Measurements from ENCODE around the gene AGAP1.

The AGAP1 gene

DNA sequence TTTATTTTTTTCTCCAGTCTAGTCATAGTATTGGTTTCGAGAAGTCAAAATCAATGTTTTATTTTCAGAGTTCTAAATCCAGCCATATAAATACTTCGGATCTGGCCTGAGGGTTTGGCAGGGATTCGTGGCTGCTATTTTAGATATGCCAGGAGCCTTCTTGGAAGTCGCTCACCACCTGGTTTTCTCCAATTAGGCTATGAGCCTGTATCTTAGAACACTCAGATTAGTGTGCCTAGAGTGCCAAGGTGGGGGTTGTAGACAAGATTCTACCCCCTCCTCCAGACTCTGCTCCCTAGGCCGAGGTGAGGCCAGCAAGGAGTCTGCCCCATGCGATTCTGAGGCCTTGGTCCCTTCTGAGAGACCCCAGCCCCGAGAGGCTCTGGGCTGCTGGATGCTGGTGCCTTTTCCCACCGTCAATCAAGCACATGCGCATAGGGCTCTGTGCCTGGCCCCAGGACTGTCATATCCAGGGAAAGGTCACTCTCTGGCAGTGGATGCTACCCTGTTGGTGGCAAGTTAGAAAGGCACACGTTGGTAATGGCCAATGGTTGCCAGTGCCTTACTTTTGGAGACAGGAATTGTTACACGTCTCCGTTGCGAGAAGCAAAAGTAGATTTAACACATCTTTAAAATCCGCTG, 197.1 kb downstream of the AGAP1 start:
- DNase-seq (ENCODE audit: low read depth), result no peak

- DNase-seq (ENCODE audit: low read depth), result no peak
Measured at GRCh38 chr2:235692076-235692475, 198.2 kb downstream of the AGAP1 start.

GRCh38 chr2:235692671-235693171, 198.9 kb downstream of the AGAP1 start:
- DNase-seq (ENCODE audit: low read depth), result no peak

GRCh38 chr2:235693279-235693678, 199.4 kb downstream of the AGAP1 start:
- DNase-seq (ENCODE audit: low read depth), result no peak

GRCh38 chr2:235694721-235695601, 201.1 kb downstream of the AGAP1 start:
- no peak for DNase-seq (ENCODE audit: low read depth)

DNA sequence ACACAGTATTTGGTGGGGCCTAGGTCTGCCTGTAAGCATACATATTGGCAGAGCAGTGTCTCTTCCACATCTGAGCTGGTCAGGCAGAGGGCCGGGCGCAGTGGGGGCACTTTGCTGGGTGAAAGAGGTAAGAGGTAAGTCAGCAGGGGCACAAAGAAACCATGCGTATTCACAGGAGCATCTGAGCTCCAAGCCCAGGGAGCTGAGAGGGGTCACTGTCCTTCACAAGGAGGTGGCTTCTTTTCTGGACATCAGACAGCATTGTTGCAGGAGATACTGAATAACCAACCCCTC, 201.7 kb downstream of the AGAP1 start:
- no peak for DNase-seq (ENCODE audit: low read depth)

DNA sequence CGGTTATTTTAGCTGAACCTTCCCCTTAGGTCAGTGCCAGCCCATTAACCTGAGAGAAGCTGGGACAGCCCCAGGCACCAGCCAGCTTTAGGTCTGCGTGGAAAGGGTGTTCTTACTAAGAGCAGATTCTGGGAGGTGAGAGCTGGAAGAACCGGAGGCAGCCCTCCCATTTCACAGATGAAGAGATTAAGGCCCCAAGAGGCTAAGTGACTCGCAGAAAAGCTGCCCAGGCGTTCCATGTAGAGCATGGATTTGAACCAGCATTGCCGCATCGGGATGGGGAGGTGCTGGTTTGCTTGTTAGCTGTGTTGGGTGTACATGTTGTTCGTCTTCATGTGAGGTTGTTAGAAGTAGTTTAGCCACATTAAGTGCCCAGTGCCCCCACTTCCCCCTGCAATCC, 203.2 kb downstream of the AGAP1 start:
- DNase-seq (ENCODE audit: low read depth), result no peak

- DNase-seq (ENCODE audit: low read depth), result no peak
Measured at GRCh38 chr2:235698028-235698427, 204.2 kb downstream of the AGAP1 start.

- DNase-seq (ENCODE audit: low read depth), result no peak
Measured at GRCh38 chr2:235698491-235698890, 204.6 kb downstream of the AGAP1 start.

- DNase-seq (ENCODE audit: low read depth), result no peak
Measured at GRCh38 chr2:235699576-235699975, 205.7 kb downstream of the AGAP1 start.

DNA sequence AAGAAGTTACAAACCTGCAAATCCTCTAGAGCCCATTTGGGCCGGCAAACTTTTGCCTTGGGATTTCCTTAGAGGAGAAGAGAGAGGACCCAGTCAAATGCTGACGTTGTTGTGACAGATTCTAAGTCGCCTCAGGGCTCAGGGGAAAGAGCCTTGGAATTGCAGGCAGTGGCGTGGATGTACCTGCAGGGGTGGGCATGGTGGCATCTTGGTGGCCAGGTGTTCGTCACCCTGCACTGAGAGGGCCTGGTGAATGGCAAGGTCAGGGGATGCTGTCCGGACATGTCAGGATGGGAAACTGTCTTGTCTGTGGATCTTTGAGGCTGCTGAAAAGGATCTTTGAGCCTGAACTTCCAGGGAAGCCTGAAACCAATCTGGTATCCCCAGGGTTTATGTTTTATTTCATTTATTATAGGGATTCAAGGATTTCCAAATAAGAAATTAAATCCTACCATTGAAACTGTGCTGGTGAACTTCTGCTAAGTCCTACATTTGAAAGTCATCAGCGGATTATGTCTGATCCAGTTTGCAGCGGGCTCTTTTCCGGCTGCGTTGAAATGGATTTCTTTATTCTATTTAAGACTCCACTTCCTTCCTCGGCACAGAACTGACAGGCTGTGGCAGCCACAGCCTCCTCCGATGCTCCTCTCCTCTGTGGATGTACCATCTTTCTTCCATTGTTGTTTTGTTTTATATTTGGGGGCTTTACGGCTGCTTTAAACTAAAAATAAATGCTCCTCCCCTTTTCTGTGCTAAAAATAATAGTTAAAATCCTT, 207.6 kb downstream of the AGAP1 start:
- no peak for DNase-seq (ENCODE audit: low read depth)

- DNase-seq (ENCODE audit: low read depth), result no peak
Measured at GRCh38 chr2:235702186-235702585, 208.3 kb downstream of the AGAP1 start.

DNA sequence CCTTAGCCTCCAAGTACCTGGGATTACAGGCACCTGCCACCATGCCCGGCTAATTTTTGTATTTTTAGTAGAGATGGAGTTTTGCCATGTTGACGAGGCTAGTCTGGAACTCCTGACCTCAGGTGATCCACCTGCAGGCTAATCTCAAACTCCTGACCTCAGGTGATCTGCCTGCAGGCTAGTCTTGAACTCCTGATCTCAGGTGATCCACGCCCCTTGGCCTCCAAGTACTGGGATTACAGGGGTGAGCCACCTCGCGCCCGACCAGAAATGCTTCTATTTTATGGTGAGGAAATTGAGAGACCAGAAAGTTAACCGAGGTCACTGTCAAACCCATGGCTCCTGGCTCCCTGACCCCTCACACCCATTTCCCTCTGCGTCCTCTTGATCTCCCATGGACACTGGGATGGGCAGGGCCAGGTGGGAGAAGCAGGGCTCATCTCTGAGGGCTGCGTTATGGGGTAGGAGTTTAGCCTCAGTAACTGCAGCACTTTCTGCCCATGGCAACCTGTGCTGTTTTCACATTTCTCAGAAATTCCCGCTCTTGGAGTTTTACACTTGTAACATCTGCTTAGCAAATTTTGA, 210.0 kb downstream of the AGAP1 start:
- no peak for DNase-seq (ENCODE audit: low read depth)

GRCh38 chr2:235705296-235705695, 211.5 kb downstream of the AGAP1 start:
- DNase-seq (ENCODE audit: low read depth), result no peak

- no peak for DNase-seq (ENCODE audit: low read depth)
Measured at GRCh38 chr2:235706506-235706905, 212.7 kb downstream of the AGAP1 start.

GRCh38 chr2:235707411-235708096, 213.7 kb downstream of the AGAP1 start:
- DNase-seq (ENCODE audit: low read depth), result no peak

DNA sequence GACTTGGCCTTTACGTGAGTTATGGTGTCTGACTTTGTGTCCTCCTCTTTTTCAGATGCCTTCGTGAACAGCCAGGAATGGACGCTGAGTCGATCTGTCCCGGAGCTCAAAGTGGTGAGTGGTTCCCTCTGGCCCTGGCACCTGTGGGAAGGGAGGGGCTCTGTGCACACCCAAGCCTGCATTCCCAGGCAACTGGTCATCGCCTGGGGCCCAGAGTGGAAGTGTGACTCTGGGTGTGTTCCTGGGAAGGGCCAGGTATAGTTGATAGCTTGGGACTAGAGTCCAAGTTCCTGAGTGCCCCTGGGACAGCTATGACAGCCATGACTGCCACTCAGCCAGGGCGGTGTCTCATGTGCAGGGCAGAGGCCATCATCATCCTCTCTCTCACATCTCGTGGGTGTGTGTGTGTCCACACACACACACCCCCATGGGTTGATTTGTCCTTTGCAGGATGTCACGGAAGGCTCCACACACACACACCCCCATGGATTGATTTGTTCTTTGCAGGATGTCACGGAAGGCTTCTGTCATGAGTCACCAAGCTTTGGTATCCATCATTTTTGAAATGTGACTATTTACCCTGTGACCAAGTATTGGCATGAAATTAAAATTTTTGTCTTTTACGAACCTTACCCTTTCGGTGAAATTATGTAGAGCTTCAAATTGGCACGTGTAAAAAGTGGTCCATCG, 215.4 kb downstream of the AGAP1 start:
- DNase-seq (ENCODE audit: low read depth), result peak; percentile 58

- DNase-seq (ENCODE audit: low read depth), result no peak
Measured at GRCh38 chr2:235709969-235710879, 216.4 kb downstream of the AGAP1 start.

- DNase-seq (ENCODE audit: low read depth), result no peak
Measured at GRCh38 chr2:235710933-235711332, 217.1 kb downstream of the AGAP1 start.

GRCh38 chr2:235711527-235711926, 217.7 kb downstream of the AGAP1 start:
- DNase-seq (ENCODE audit: low read depth), result no peak

Data from EH (cell line).